ENCODE data around the gene FAM83G.
"Not testable (repeated sequence)": the region's sequence is repeated elsewhere in the genome, so short reads cannot be mapped to it uniquely, and the experiment has no call there.

FAM83G gene

GRCh38 chr17:18967916-18968315 is 36.6 kb downstream of the FAM83G start:
- DNase-seq (ENCODE audit: low read depth, low spot score) = no peak

GRCh38 chr17:18966831-18967624 is 37.5 kb downstream of the FAM83G start:
- DNase-seq (ENCODE audit: low read depth, low spot score) = peak; percentile 74

GRCh38 chr17:18965530-18966236 is 38.9 kb downstream of the FAM83G start:
- no peak for DNase-seq (ENCODE audit: low read depth, low spot score)

GRCh38 chr17:18964550-18964949 is 40.0 kb downstream of the FAM83G start:
- no peak for DNase-seq (ENCODE audit: low read depth, low spot score)

GRCh38 chr17:18964018-18964351 is 40.6 kb downstream of the FAM83G start:
- no peak for DNase-seq (ENCODE audit: low read depth, low spot score)

GRCh38 chr17:18963126-18964017 is 41.2 kb downstream of the FAM83G start:
- no peak for DNase-seq (ENCODE audit: low read depth, low spot score)

GRCh38 chr17:18962494-18962815 is 42.1 kb downstream of the FAM83G start:
- DNase-seq (ENCODE audit: low read depth, low spot score) = no peak

GRCh38 chr17:18961634-18962493 is 42.7 kb downstream of the FAM83G start:
- DNase-seq (ENCODE audit: low read depth, low spot score) = peak; percentile 50

GRCh38 chr17:18960803-18961511 is 43.6 kb downstream of the FAM83G start:
- peak; percentile 85 for DNase-seq (ENCODE audit: low read depth, low spot score)

GRCh38 chr17:18960241-18960665 is 44.3 kb downstream of the FAM83G start:
- DNase-seq (ENCODE audit: low read depth, low spot score) = no peak

- no peak for DNase-seq (ENCODE audit: low read depth, low spot score)
These were observed 44.7 kb downstream of the FAM83G start for GRCh38 chr17:18959845-18960240.

- DNase-seq (ENCODE audit: low read depth, low spot score) = peak; percentile 47
These were observed 45.3 kb downstream of the FAM83G start for GRCh38 chr17:18959071-18959844.

- no peak for DNase-seq (ENCODE audit: low read depth, low spot score)
These were observed 46.0 kb downstream of the FAM83G start for GRCh38 chr17:18958611-18959010.

- DNase-seq (ENCODE audit: low read depth, low spot score) = no peak
These were observed 46.7 kb downstream of the FAM83G start for GRCh38 chr17:18957831-18958230.

- DNase-seq (ENCODE audit: low read depth, low spot score) = no peak
These were observed 48.0 kb downstream of the FAM83G start for GRCh38 chr17:18956581-18956980.

- not testable (repeated sequence) for DNase-seq (ENCODE audit: low read depth, low spot score)
These were observed 48.5 kb downstream of the FAM83G start for GRCh38 chr17:18956021-18956420.

GRCh38 chr17:18955009-18955408 is 49.6 kb downstream of the FAM83G start:
- no peak for DNase-seq (ENCODE audit: low read depth, low spot score)

GRCh38 chr17:18954321-18954720 is 50.2 kb downstream of the FAM83G start:
- DNase-seq (ENCODE audit: low read depth, low spot score) = no peak

GRCh38 chr17:18953231-18953728 is 51.3 kb downstream of the FAM83G start:
- DNase-seq (ENCODE audit: low read depth, low spot score) = no peak
